Embryonic facial prominence (tissue), 1 donor: ENCODE data around the gene MTMR2.
"Not testable (repeated sequence)": the region's sequence is repeated elsewhere in the genome, so short reads cannot be mapped to it uniquely, and the experiment has no call there.

Experiments
- DNase-seq: peaks from one replicate; pipeline ENCODE4 v3.0.0-alpha.2; 2016; ENCODE audit errors: extremely low spot score

The MTMR2 gene

GRCh38 chr11:95884802-95885201 is 39.1 kb downstream of the MTMR2 start:
- DNase-seq = no peak

GRCh38 chr11:95884376-95884775 is 39.5 kb downstream of the MTMR2 start:
- DNase-seq = no peak

- no peak for DNase-seq
These were observed 40.5 kb downstream of the MTMR2 start for GRCh38 chr11:95883381-95883780.

- no peak for DNase-seq
These were observed 46.6 kb downstream of the MTMR2 start for GRCh38 chr11:95877291-95877690.

- not testable (repeated sequence) for DNase-seq
These were observed 53.0 kb downstream of the MTMR2 start for GRCh38 chr11:95870877-95871276.

- DNase-seq = no peak
These were observed 56.8 kb downstream of the MTMR2 start for GRCh38 chr11:95867105-95867504.

GRCh38 chr11:95863486-95864140 is 60.3 kb downstream of the MTMR2 start:
- no peak for DNase-seq

GRCh38 chr11:95860024-95860423 is 63.9 kb downstream of the MTMR2 start:
- not testable (repeated sequence) for DNase-seq

GRCh38 chr11:95854362-95854761 is 69.5 kb downstream of the MTMR2 start:
- not testable (repeated sequence) for DNase-seq

GRCh38 chr11:95853862-95854261 is 70.0 kb downstream of the MTMR2 start:
- DNase-seq = no peak

- no peak for DNase-seq
These were observed 70.8 kb downstream of the MTMR2 start for GRCh38 chr11:95853138-95853537.

- no peak for DNase-seq
These were observed 73.8 kb downstream of the MTMR2 start for GRCh38 chr11:95850137-95850536.

GRCh38 chr11:95849087-95849825 is 74.7 kb downstream of the MTMR2 start:
- DNase-seq = no peak

- DNase-seq = no peak
These were observed 78.7 kb downstream of the MTMR2 start for GRCh38 chr11:95845167-95845566.

- DNase-seq = peak; percentile 68
These were observed 88.0 kb downstream of the MTMR2 start for GRCh38 chr11:95835768-95836488.

GRCh38 chr11:95835351-95835750 is 88.6 kb downstream of the MTMR2 start:
- no peak for DNase-seq

- DNase-seq = no peak
These were observed 90.5 kb downstream of the MTMR2 start for GRCh38 chr11:95833378-95833777.

GRCh38 chr11:95832763-95833162 is 91.1 kb downstream of the MTMR2 start:
- no peak for DNase-seq

- no peak for DNase-seq
These were observed 92.6 kb downstream of the MTMR2 start for GRCh38 chr11:95831198-95831883.

- DNase-seq = no peak
These were observed 94.2 kb downstream of the MTMR2 start for GRCh38 chr11:95829580-95830259.

GRCh38 chr11:95827696-95828095 is 96.2 kb downstream of the MTMR2 start:
- DNase-seq = no peak

GRCh38 chr11:95821640-95822039 is 102.3 kb downstream of the MTMR2 start:
- no peak for DNase-seq
